ENCODE results near the gene TRIM66.

DNA sequence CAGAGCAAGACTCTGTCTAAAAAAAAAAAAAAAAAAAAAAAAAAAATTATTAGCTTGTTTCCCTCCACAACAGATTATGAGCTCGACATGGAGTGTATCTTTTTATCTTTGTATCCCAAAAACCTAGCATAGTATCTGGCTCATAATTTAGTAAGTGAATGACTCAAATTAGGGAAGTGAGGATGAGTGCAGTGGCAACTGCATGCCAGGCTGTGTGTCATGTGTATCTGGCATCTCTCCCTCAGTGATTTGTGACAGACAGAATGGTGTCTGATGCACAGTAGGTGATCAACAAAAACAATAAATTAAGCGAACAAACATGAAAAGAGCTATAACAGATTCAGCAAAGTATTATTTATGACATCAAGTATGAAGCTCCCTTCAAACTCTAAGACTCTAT lies 95.7 kb downstream of the TRIM66 start:
- TF ChIP-seq, protein P1, sequence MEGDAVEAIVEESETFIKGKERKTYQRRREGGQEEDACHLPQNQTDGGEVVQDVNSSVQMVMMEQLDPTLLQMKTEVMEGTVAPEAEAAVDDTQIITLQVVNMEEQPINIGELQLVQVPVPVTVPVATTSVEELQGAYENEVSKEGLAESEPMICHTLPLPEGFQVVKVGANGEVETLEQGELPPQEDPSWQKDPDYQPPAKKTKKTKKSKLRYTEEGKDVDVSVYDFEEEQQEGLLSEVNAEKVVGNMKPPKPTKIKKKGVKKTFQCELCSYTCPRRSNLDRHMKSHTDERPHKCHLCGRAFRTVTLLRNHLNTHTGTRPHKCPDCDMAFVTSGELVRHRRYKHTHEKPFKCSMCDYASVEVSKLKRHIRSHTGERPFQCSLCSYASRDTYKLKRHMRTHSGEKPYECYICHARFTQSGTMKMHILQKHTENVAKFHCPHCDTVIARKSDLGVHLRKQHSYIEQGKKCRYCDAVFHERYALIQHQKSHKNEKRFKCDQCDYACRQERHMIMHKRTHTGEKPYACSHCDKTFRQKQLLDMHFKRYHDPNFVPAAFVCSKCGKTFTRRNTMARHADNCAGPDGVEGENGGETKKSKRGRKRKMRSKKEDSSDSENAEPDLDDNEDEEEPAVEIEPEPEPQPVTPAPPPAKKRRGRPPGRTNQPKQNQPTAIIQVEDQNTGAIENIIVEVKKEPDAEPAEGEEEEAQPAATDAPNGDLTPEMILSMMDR (IDR thresholded peaks at IDR 0.05; ENCODE audit: poor library complexity), result no peak
- no peak for TF ChIP-seq EZH2 (IDR thresholded peaks at IDR 0.05; ENCODE audit: borderline replicate concordance)
- no peak for TF ChIP-seq EZH2phosphoT487 (IDR thresholded peaks at IDR 0.05; ENCODE audit: low read depth, severe bottlenecking, unreplicated experiment)

All from hepatocyte (in vitro differentiated cells).